ENCODE measurements around the gene SUPT3H.
"Not testable (repeated sequence)": the region's sequence is repeated elsewhere in the genome, so short reads cannot be mapped to it uniquely, and the experiment has no call there.

The SUPT3H gene

GRCh38 chr6:45169815-45170214, 207.9 kb downstream of the SUPT3H start:
- no peak for DNase-seq

GRCh38 chr6:45163952-45164766, 213.6 kb downstream of the SUPT3H start:
- no peak for DNase-seq

GRCh38 chr6:45160305-45160704, 217.4 kb downstream of the SUPT3H start:
- DNase-seq = no peak

- no peak for DNase-seq
These were observed 221.7 kb downstream of the SUPT3H start for GRCh38 chr6:45156075-45156474.

- DNase-seq = no peak
These were observed 222.3 kb downstream of the SUPT3H start for GRCh38 chr6:45155341-45155894.

- no peak for DNase-seq
These were observed 223.1 kb downstream of the SUPT3H start for GRCh38 chr6:45154679-45155078.

- no peak for DNase-seq
These were observed 228.9 kb downstream of the SUPT3H start for GRCh38 chr6:45148711-45149341.

- DNase-seq = no peak
These were observed 229.5 kb downstream of the SUPT3H start for GRCh38 chr6:45148278-45148677.

GRCh38 chr6:45145658-45146057, 232.1 kb downstream of the SUPT3H start:
- not testable (repeated sequence) for DNase-seq

- no peak for DNase-seq
These were observed 239.0 kb downstream of the SUPT3H start for GRCh38 chr6:45138765-45139164.

- no peak for DNase-seq
These were observed 241.2 kb downstream of the SUPT3H start for GRCh38 chr6:45136495-45136894.

- DNase-seq = no peak
These were observed 245.0 kb downstream of the SUPT3H start for GRCh38 chr6:45132658-45133294.

- no peak for DNase-seq
These were observed 245.7 kb downstream of the SUPT3H start for GRCh38 chr6:45132059-45132458.

GRCh38 chr6:45129051-45129450, 248.7 kb downstream of the SUPT3H start:
- no peak for DNase-seq

- DNase-seq = no peak
These were observed 250.5 kb downstream of the SUPT3H start for GRCh38 chr6:45127185-45127584.

GRCh38 chr6:45126033-45126432, 251.7 kb downstream of the SUPT3H start:
- no peak for DNase-seq

- DNase-seq = no peak
These were observed 254.7 kb downstream of the SUPT3H start for GRCh38 chr6:45123023-45123422.

GRCh38 chr6:45118754-45119153, 259.0 kb downstream of the SUPT3H start:
- no peak for DNase-seq

GRCh38 chr6:45116714-45117410, 260.9 kb downstream of the SUPT3H start:
- no peak for DNase-seq

- DNase-seq = no peak
These were observed 262.0 kb downstream of the SUPT3H start for GRCh38 chr6:45115696-45116095.

GRCh38 chr6:45112711-45113110, 265.0 kb downstream of the SUPT3H start:
- DNase-seq = no peak

- no peak for DNase-seq
These were observed 268.2 kb downstream of the SUPT3H start for GRCh38 chr6:45109551-45109950.

All from activated CD4-positive, alpha-beta T cell treated with anti-CD3 and anti-CD28 coated beads for 1 hour (primary cell).